HepG2 (cell line): ENCODE data around the gene UNC93A. TPM values are rescaled to one million over a fixed set of nuclear protein-coding genes. Genes with fewer than 3 reads are reported as not detected.

Experiments
- CERS6 ChIP-seq: sonication (generic); formaldehyde crosslinking; IDR thresholded peaks from 2 replicates; pipeline ENCODE4 v1.5.0; 2020; ENCODE audit warnings: missing genetic modification reagents
- DRAP1 ChIP-seq: IDR thresholded peaks from 2 replicates; pipeline ENCODE4 v1.6.1; 2016; ENCODE audit warnings: missing genetic modification reagents, missing compliant biosample characterization
- ELF4 ChIP-seq: sonication (generic); formaldehyde crosslinking; IDR thresholded peaks from 2 replicates; pipeline ENCODE4 v1.5.0; 2020; ENCODE audit warnings: missing genetic modification reagents, mild to moderate bottlenecking, moderate library complexity, borderline replicate concordance
- FOXA1 ChIP-seq, 2 experiments: fragments of 450-650 bp in 1 of 2; sonication (generic) in 1 of 2; formaldehyde crosslinking in 1 of 2; IDR thresholded peaks; 2 replicates each; pipeline versions ENCODE4 v1.4.0 to v1.6.1; 2016 to 2020; ENCODE audit warnings: missing genetic modification reagents in 1 of 2
- FUBP1 ChIP-seq: sonication (generic); formaldehyde crosslinking; IDR thresholded peaks from 2 replicates; pipeline ENCODE4 v1.5.1; 2020; ENCODE audit warnings: missing genetic modification reagents, mild to moderate bottlenecking, borderline replicate concordance
- HIC2 ChIP-seq: sonication (generic); formaldehyde crosslinking; IDR thresholded peaks from 2 replicates; pipeline ENCODE4 v1.9.0; 2022; ENCODE audit warnings: low read depth, missing genetic modification reagents
- KLF13 ChIP-seq: sonication (generic); formaldehyde crosslinking; IDR thresholded peaks from 2 replicates; pipeline ENCODE4 v1.4.0; 2020; ENCODE audit warnings: mild to moderate bottlenecking, missing genetic modification reagents
- ZEB1 ChIP-seq: IDR thresholded peaks from 2 replicates; pipeline ENCODE4 v1.6.1; 2012; ENCODE audit warnings: mild to moderate bottlenecking, low read depth, inconsistent platforms; ENCODE audit not compliant: insufficient replicate concordance
- ZFX ChIP-seq: sonication (generic); formaldehyde crosslinking; IDR thresholded peaks from 2 replicates; pipeline ENCODE4 v1.4.0; 2020; ENCODE audit warnings: mild to moderate bottlenecking, low read depth, missing genetic modification reagents, moderate library complexity
- ZNF232 ChIP-seq: sonication (generic); formaldehyde crosslinking; IDR thresholded peaks from 2 replicates; pipeline ENCODE4 v1.4.0; 2020; ENCODE audit warnings: missing genetic modification reagents, borderline replicate concordance
- ZNF546 ChIP-seq: sonication (generic); formaldehyde crosslinking; conservative IDR thresholded peaks from 2 replicates; pipeline ENCODE4 v1.8.1; 2023; ENCODE audit warnings: mild to moderate bottlenecking, missing genetic modification reagents
- polyA plus RNA-seq, 8 experiments: library from polyadenylated mRNA; depleted of rRNA in 3 of 8; stranded (reverse) in 7 of 8; unstranded in 1 of 8; fragments of >200 nt; fragmentation: Illumina TruSeq in 4 of 8; extraction: Trizol in 4 of 8; gene quantifications; 2 replicates each; pipeline versions ENCODE4 v1.2.1 to v1.2.3, GENCODE V29; 2011 to 2016; ENCODE audit warnings: low read depth in 4 of 8, missing spikeins in 1 of 8, mixed read lengths in 1 of 8; ENCODE audit not compliant: insufficient read depth in 1 of 8
- total RNA-seq, 5 experiments: library from RNA; depleted of rRNA; stranded (reverse); fragments of >200 nt; fragmentation: Illumina TruSeq; extraction: Trizol; gene quantifications; 2 replicates each; pipeline ENCODE4 v1.2.3, GENCODE V29; 2016; ENCODE audit warnings: low read depth in 1 of 5

UNC93A gene
- total and polyA plus RNA-seq, 2 of the 13 experiments (the other 11 are each of a cell fraction or from before 2014, with no cell fraction given) = 11.0 to 42.7 TPM

- no peak for TF ChIP-seq DRAP1
- no peak for TF ChIP-seq ZFX (CRISPR knock-in tag)
- no peak for TF ChIP-seq ZNF546 (CRISPR knock-in tag)
- TF ChIP-seq HIC2 (CRISPR knock-in tag) = peak; percentile 54; the same call in 1 of the 2 replicates
- no peak for TF ChIP-seq FOXA1 (IDR thresholded peaks at IDR 0.05)
- TF ChIP-seq FOXA1 (CRISPR knock-in tag; IDR thresholded peaks at IDR 0.05) = no peak
- no peak for TF ChIP-seq CERS6 (CRISPR knock-in tag)
- no peak for TF ChIP-seq ZEB1
- no peak for TF ChIP-seq ELF4 (CRISPR knock-in tag)
- TF ChIP-seq ZNF232 (CRISPR knock-in tag) = no peak
- TF ChIP-seq KLF13 (CRISPR knock-in tag) = no peak
- TF ChIP-seq FUBP1 (CRISPR knock-in tag) = no peak
- TF ChIP-seq, all 625 proteins: peak for 11
These were observed 5.9 kb upstream of the UNC93A start (continued) for GRCh38 chr6:167285077-167285770.
